Islet of Langerhans (tissue), 1 donor: ENCODE data around the gene CNOT10.
"Not testable (repeated sequence)": the region's sequence is repeated elsewhere in the genome, so short reads cannot be mapped to it uniquely, and the experiment has no call there.

Experiments used
- FAIRE-seq: peaks from one replicate; lab custom pipeline; 2011; peaks lifted over from hg19 to GRCh38; lab: Jason Lieb, UNC

CNOT10 gene

DNA sequence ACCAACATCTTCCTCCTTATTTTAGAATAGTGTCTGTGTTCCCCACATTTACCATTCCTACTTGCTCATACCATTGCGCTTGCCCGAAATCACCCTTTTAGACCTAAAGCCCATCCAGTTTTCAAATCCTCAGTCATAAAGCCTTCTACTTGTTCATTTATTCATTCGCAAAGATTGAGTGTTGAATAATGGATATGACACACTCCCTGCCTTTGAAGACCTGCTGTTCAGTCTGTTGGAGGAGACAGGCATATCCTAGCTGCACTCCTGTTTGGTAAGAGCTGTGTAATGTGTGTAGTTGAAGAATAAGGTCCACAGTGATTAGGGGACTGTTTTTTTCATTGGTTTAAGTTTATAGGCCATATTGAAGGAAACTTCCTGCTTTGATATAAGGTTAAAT lies 1.7 kb downstream of the CNOT10 start:
- no peak for FAIRE-seq

DNA sequence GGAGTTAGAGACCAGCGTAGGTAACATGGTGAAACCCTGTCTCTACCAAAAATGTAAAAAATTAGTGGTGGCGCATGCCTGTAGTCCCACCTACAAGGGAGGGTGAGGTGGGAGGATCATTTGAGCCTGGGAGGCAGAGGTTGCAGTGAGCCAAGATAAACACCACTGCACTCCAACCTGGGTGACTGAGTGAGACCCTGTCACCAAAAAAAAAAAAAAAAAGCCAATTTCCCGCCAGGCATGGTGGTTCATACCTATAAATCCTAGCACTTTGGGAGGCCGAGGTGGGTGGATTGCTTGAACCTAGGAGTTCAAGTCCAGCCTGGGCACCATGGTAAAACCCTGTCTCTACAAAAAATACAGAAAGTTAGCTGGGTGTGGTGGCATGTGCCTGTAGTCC lies 6.9 kb downstream of the CNOT10 start:
- no peak for FAIRE-seq

DNA sequence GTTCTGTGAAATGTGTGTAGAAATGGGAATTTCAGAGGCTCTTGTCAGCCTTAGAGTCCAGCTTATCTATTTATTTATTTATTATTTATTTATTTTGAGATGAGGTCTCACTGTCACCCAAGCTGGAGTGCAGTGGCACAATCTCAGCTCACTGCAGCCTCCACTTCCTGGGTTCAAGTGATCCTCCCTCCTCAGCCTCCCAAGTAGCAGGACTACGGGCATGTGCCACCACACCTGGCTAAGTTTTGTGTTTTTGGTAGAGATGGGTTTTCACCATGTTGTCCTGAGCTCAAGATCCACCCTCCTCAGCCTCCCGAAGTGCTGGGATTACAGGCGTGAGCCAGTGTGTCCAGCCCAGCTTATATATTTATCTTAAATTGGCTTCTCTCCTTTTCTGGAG lies 11.5 kb downstream of the CNOT10 start:
- no peak for FAIRE-seq

DNA sequence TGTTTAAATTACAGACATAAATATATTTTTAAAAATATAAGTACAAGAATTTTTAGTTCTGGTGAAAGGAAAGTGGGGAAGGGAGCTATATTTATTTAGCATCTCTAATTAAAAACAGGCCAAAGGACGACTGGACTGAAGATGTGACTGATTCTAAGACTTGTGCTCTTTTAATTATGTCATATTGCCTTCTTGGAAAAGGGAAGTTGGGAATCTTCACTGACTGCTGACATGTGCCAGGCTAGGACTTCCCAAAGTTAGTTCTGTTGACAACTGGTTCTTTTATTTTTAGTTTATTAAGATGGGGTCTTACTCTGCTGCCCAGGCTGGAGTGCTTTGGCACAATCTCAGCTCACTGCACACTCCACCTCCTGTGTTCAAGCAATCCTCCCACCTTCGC lies 13.5 kb downstream of the CNOT10 start:
- FAIRE-seq, result no peak

DNA sequence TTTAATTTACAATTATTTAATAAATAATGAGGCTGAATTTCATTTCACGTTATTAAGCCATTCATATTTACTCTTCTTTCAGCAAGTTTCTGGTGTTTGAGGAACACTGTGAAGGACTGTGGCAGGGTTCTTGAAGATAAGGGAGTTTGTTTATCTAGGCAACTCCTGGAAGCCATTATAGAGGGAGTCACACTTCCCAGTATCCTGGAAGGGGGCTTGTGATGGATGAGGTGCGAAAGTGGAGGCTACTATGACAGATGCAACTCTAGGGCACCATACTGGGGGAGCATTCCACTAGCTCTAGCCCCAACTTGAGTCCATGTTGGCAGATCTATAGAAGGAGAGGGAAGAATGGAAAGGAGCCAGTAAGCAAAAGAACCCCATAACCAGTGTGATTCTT lies 14.4 kb downstream of the CNOT10 start:
- no peak for FAIRE-seq

DNA sequence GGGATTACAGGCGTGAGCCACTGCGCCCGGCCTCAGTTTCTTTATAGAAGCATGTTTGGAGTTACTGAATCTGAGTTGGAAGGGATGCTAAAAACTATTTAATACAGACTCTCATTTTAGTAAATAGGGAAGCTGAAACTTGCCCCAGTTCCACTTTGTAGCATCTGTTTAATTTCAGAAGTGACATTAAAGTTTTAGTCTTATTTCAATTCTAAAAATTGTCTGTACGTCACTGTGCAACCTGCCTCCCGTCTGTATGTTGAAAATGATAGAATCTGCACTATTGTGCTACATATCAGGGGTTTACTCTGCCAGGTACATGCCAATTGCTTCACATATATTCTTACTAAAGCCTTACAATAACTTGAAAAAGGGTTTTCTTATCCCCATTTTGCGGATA lies 15.3 kb downstream of the CNOT10 start:
- no peak for FAIRE-seq

DNA sequence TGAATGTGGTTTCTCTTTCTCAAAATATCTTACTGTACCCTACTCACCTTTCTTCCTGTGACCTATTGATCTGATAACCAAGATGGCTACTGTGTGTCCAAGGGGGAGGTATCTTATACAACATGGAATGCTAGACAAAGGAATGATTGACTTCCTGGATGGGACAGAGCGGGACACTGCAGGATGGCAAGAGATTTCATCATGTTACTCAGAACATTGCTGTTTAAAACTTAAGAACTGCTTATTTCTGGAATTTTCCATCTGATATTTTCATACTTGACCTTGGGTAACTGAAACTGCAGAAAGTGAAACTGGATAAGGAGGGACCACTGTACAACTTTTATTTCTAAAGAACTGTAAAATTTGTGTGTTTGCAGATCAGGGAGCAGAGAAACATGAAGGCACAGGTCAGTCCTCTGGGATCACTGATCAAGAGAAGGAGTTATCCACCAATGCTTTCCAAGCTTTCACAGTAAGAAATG lies 18.5 kb downstream of the CNOT10 start:
- FAIRE-seq, result no peak

DNA sequence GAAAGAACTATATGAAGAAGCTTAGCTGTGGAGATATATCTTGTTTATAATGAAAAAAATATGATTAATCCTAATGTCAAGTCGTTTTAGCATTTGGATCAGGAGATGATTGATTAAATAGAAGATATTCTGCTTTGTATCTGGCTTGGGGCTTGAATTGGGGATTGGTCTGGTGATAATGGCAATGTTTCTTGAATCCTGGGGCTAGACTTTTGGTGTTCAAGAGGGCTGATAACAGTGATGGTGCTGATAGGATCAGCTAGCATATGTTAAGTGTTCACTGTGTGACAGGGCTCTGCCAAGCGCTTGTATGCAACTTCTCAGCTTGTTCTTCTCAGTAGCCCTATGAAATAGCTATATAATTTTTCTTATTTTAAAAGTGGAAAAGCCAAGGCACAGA lies 20.2 kb downstream of the CNOT10 start:
- no peak for FAIRE-seq

DNA sequence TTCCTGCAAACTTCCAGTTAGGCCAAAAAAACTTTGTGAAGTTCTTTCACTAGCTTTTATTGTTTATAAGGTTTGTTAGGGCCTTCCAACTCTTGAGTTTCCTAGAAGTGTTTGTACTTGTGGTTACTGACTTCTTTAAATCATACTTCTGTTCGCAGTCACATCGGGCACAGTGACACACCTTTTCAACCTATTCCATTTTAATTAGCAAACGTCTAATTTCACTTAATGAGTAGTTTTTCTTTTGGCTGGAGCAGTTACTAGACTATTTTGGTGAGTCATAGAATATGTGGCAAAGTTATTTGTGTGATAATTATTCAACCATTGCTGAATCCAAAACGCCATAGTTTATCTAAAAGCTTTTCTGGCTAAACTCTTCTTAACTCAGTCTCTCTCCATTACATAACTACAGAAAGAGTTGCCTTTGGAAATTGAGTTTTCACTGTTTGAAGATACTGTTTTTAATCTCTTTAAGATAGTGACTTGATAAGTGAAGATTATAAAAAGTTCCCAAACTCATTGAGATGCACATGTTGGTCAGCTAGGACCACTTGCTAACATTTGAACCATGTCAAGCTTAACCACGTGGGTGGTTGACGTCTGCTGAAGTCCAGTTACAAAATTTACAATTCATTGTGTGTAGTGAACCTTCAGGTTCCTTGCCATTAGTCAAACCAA lies 21.5 kb downstream of the CNOT10 start:
- FAIRE-seq, result no peak

DNA sequence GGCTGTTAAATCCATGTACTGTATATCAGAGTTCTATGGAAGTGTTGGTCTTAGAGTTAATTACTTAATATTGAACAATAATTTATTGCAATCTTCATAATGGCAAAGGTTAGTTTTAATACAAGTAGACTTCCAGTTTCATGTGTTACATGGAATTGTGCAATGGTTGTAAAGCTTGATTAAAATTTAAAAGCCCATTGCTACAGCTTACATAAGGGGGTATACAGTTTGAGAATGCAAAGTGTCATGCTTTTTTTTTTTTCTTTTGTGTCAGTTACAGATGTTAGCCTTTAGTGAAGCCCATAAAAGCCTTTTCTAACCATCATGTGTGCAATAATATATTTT lies 22.0 kb downstream of the CNOT10 start:
- no peak for FAIRE-seq

DNA sequence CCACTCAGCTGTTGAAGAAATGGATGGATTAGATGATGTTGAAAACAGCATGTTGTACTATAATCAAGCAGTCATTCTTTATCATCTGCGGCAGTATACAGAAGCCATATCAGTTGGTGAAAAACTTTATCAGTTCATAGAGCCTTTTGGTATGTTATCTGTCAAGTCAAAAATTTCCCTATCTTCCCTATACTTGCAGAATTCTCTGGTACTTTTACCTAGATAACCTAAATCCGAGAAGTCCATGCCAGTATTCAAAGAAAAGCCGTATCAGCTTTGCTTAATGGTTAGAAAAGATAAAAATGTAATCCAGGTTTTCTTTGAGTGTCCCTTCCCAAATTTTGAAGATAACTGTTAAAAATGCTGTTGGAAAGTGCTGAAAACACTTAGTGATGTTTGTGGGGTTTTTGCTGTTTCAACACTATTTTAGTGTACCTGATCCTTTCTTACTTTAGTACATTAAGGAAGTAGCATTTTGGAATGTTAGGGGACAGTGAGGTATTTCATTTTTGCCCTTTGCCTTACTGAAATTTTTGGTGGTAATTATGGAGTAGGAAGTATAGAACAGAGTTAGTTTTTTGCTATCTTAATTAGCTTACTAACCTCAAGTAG lies 23.8 kb downstream of the CNOT10 start:
- FAIRE-seq, result no peak

DNA sequence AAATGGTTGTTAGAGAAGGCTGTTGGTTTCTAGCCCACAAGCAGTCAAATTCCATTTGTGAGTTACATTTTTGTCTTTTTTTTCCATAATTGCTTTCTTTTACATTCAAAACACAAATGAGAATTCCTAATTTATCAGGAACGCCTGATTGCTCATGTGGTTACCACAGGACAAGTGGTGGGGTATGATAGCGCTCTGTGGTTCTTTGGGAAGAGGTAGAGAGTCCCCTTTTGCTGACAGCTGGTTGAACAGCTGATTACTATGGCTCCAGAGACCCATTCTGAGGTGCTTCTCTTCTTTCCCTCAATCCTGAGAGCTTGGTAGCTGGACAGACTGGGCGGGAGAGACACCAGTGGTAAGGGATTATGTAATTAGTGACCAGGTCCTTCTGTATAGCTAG lies 24.4 kb downstream of the CNOT10 start:
- no peak for FAIRE-seq

DNA sequence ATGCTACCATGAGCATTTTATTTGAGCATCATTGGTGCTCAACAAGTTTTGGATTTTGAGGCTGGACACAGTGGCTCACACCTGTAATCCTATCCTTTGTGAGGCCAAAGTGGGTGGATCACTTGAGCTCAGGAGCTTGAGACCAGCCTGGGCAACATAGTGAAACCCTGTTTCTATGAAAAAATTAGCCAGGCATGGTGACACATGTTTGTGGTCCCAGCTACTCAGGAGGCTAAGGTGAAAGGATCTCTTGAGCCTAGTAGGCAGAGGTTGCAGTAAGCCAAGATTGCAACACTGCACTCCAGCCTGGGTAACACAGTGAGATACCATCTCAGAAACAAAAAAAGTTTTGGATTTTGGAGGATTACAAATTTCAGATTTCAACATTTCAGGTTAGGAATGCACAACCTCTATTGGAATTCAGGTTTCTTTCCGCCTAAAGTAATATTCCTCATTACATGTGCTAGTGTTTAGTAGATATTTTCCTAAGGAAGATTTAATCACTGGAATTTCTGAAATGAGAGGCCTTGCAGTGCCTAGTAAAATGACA lies 27.6 kb downstream of the CNOT10 start:
- no peak for FAIRE-seq

DNA sequence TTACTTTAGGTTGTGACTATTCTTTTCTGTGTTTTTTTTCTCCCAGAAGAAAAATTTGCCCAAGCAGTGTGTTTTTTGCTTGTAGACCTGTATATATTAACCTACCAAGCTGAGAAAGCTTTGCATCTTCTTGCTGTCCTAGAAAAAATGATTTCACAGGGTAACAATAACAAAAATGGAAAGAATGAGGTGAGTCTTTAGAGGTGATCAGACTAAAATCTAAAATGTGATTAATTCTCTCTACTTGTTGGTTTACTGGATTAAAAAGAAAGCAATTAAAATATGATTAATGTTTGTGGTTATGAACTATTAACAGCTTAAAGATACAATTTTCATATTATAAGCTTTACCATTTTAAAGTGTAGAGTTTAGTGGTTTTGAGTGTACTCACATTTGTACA lies 28.2 kb downstream of the CNOT10 start:
- no peak for FAIRE-seq

DNA sequence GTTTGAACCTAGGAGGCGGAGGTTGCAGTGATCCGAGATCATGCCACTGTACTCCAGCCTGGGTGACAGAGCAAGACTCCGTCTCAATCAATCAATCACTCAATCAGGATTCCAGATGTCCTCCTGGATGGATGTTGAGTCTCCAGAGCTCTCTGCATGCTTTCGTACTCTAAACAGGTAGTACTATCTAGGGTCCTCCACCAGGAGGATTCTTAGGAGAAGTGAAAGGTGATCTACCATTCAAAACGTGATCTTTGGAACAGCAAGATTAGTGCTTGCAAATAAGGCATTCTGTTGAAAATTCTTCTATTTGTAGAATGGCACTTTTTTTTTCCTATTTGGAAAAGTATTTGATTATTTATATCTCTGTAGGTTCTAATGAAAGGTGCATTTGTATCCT lies 34.3 kb downstream of the CNOT10 start:
- FAIRE-seq, result no peak

DNA sequence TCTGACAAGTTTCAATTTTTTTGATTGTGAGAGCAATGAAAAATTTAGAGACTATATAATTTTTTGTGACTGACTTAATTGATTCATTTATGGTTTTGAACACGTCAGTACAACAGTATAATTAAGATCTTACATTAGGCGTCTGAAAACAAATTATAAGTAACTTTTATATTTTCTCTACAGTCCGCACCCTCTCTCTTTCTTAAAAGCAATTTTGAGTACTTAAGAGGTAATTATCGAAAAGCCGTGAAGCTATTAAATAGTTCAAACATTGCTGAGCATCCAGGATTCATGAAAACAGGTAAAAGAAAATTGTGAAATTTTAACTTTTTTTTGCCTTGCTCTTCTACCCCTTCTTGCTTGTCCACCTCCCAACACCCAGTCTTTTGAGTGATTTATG lies 34.9 kb downstream of the CNOT10 start:
- FAIRE-seq, result no peak

DNA sequence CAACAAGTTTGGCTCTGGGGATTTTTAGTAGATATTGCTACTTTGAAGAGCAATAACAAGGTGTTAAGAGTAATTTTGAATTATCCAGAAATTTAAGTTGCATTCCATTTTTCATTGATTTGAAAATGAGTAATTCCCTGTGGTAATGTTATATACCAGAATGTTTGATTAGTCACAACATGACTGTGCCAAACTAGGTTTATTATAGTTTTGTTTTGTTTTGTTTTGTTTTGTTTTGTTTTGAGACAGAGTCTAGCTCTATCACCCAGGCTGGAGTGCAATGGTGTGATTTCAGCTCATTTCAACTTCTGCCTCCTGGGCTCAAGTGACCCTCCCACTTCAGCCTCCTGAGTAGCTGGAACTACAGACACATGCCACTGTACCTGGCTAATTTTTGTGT lies 40.7 kb downstream of the CNOT10 start:
- no peak for FAIRE-seq

DNA sequence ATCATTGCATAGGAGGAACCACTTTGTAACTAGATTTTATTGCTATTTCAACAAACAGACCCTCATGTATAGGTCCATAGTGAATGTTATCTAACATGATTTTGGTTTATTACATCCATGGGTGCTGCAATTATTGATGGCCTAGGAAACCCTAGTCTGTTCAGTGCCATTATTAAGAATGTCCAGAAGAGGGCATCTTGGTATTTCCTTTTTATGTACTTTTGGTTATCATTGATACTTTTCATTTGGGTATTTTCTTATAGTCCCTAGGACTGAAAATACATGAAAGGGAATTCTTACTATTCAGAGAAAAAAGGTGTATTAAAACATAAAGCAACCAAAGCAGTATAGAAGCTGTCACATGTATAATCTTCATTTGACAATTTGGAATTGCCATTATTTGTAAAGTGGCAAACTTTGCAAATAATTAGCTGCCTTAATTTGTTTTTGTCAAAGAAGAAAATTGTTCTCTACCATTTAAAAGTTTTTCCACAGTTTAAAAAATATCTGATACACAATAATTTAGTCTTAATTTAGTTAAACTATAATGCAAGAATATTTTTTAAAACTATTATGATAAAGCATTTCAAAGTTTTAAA lies 48.7 kb downstream of the CNOT10 start:
- FAIRE-seq, result peak; percentile 98

DNA sequence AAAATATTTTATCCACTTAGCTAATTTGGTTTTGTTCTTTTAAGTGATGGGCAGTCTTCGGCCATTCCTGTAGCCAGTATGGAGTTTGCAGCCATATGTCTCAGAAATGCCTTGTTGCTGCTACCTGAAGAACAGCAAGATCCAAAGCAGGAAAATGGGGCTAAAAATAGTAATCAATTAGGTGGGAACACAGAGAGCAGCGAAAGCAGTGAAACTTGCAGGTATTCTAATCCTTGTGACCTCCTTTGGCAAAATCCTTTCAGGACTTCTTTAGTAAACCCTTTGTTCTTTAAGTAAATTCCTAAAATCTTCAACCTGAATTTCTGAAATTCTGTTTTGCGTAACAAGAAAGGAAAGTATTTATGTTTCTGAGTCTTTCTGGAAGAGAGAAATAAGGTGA lies 49.8 kb downstream of the CNOT10 start:
- FAIRE-seq, result no peak

DNA sequence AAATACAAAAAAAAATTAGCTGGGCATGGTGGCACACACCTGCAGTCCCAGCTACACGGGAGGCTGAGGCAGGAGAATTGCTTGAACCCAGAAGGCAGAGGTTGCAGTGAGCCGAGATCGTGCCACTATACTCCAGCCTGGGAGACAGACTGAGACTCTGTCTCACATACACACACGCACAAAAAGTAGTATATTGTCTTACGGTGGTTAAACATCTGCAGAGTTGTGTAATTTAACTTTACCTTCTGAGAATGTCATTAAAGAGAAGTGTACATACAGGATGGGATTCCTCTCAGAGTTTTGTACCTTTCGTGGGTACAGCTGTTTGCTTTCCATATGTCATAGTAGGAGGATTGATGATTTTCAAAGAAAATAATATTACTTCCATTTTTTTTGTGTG lies 58.5 kb downstream of the CNOT10 start:
- FAIRE-seq, result not testable (repeated sequence)

DNA sequence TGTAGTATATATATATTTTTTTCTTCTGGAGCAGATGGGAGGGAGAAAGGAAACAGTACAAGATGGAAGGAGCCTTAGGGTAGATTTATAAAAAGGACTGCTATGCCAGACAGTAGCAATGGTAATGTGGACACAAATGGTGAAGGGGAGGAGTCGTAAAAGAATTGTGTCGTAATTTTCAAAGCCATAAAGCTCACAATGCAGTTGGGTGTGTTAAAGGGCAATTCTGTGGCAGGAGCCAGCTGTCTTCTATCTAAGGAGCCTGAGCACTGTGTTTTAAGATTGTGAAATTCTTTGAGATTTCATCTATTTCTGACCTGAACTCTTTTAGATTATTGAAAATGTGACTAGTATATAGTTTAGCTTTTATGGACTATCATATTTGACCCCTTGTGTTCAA lies 58.9 kb downstream of the CNOT10 start:
- no peak for FAIRE-seq

DNA sequence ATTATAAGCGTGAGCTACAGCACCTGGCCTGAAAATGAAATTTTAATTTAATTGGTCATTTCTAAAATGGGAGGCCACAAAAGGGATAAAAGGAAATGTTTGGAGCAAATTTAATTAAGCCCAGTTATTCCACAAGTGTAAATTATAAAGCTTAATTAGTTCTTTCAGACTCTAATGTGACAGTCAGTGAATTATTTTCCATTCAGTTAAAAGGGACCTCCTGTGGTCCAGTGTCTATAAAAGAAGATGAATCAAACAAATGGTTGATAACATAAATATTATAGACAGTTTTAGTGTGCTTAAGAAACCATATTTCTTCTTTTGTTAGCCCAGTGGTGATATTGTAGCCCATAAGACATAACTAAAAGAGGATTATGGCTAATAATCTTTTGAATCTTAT lies 66.4 kb downstream of the CNOT10 start:
- FAIRE-seq, result no peak

DNA sequence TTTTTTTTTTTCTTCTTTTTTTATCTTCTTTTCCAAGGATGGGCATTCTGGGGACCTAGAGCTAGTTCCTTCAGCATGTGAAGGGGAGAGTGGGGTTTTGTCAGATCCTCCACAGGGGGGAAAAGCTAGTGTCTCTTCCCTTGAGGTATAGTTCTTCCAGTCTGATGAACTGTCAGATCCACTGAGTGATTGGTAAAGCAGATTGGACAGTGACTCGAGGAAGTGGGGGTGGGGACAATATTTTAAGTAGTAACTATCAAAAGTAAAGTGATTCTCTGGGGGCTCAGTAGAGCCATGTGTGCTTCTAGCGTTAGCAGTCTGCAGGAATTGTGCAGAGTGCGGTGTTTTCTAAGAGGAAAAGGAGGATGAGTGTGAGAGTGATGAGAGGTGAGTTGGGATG lies 70.8 kb downstream of the CNOT10 start:
- no peak for FAIRE-seq
